ENCODE results near the gene CTDP1.

Gene CTDP1

GRCh38 chr18:79786304-79786703 lies 106.7 kb downstream of the CTDP1 start:
- no peak for FAIRE-seq

- FAIRE-seq, result no peak
Observed at GRCh38 chr18:79786786-79787526, 107.4 kb downstream of the CTDP1 start.

- FAIRE-seq, result no peak
Observed at GRCh38 chr18:79787527-79787864, 107.9 kb downstream of the CTDP1 start.

GRCh38 chr18:79787865-79788733 lies 108.5 kb downstream of the CTDP1 start:
- no peak for FAIRE-seq

GRCh38 chr18:79788734-79789085 lies 109.1 kb downstream of the CTDP1 start:
- no peak for FAIRE-seq

- no peak for FAIRE-seq
Observed at GRCh38 chr18:79789091-79789891, 109.7 kb downstream of the CTDP1 start.

GRCh38 chr18:79789901-79790890 lies 110.6 kb downstream of the CTDP1 start:
- FAIRE-seq, result no peak

- FAIRE-seq, result no peak
Observed at GRCh38 chr18:79790996-79791972, 111.7 kb downstream of the CTDP1 start.

- no peak for FAIRE-seq
Observed at GRCh38 chr18:79792096-79792987, 112.7 kb downstream of the CTDP1 start.

- FAIRE-seq, result no peak
Observed at GRCh38 chr18:79792988-79793355, 113.4 kb downstream of the CTDP1 start.

- FAIRE-seq, result no peak
Observed at GRCh38 chr18:79794846-79795245, 115.2 kb downstream of the CTDP1 start.

GRCh38 chr18:79795446-79795845 lies 115.8 kb downstream of the CTDP1 start:
- no peak for FAIRE-seq

- FAIRE-seq, result no peak
Observed at GRCh38 chr18:79796016-79796415, 116.4 kb downstream of the CTDP1 start.

- no peak for FAIRE-seq
Observed at GRCh38 chr18:79796531-79797405, 117.2 kb downstream of the CTDP1 start.

GRCh38 chr18:79797518-79798345 lies 118.1 kb downstream of the CTDP1 start, which contains the start of gene KCNG2:
Gene KCNG2 (plus strand): TSS chr18:79797938. CDS start chr18:79863668, 65,730 bp downstream.
- no peak for FAIRE-seq

GRCh38 chr18:79798346-79798998 lies 118.9 kb downstream of the CTDP1 start:
- no peak for FAIRE-seq

GRCh38 chr18:79798999-79799370 lies 119.4 kb downstream of the CTDP1 start:
- FAIRE-seq, result no peak

Measured in endometrium (tissue), 2 donors.